K562 (cell line): ENCODE data around the gene SAPCD1. TPM values are rescaled to one million over a fixed set of nuclear protein-coding genes. Genes with fewer than 3 reads are reported as not detected.

ENCODE experiments used
- ATAC-seq: fragments of 200-7000 bp; cut with Tn5 transposase; 3 replicates; pipeline ENCODE4 v1.9.1; 2020; ENCODE audit warnings: moderate library complexity
- BruUV-seq: library from RNA; stranded (reverse); fragments of 400-500 nt; replicated peaks from 2 replicates; lab custom pipeline; 2021; lab: Mats Ljungman, UMichigan
- CTCF ChIA-PET: fragments of 300-600 bp; formaldehyde crosslinking; extraction: SDS; loops from one replicate; lab custom pipeline; 2021; ENCODE audit warnings: low intra/inter-chr PET ratio; lab: Yijun Ruan, JAX
- POLR2A ChIA-PET: fragments of 300-600, 350-650 bp; sonication (Branson Sonifier 250); formaldehyde crosslinking; extraction: SDS; loops from one replicate; lab custom pipeline; 2021; ENCODE audit warnings: antibody characterized with exemption, inconsistent platforms; lab: Yijun Ruan, JAX
- DNase-seq, 4 experiments: peaks; one replicate each; pipeline versions ENCODE4 v3.0.0 to v3.0.0-alpha.2; 2011 to 2018; ENCODE audit warnings: low spot score in 3 of 4, mixed read lengths in 3 of 4; ENCODE audit errors: extremely low read depth in 1 of 4
- FAIRE-seq: peaks from 2 replicates; lab custom pipeline; 2011; peaks lifted over from hg19 to GRCh38; lab: Jason Lieb, UNC
- H2AFZ ChIP-seq: 2 replicates; pipeline ENCODE4 v1.6.0; 2011; ENCODE audit warnings: low read depth, low read length, control low read depth, inconsistent platforms
- H3K27ac ChIP-seq: fragments of 200-600 bp; 3 replicates; pipeline ENCODE4 v1.8.0; 2011; ENCODE audit warnings: low read depth, mild to moderate bottlenecking, control low read depth, inconsistent platforms, low read length, moderate library complexity, mixed read lengths; ENCODE audit errors: extremely low read depth
- H3K27me3 ChIP-seq, 2 experiments: fragments of 300-600 bp in 1 of 2; 2 replicates in 1 of 2; 3 replicates in 1 of 2; pipeline versions ENCODE4 v1.6.0 to v1.8.0; 2011; ENCODE audit warnings: inconsistent platforms in 2 of 2, low read length in 2 of 2, mild to moderate bottlenecking in 1 of 2, mixed read lengths in 1 of 2, moderate library complexity in 1 of 2; ENCODE audit not compliant: control insufficient read depth in 2 of 2, insufficient read depth in 2 of 2
- H3K36me3 ChIP-seq: fragments of 300-600 bp; 3 replicates; pipeline ENCODE4 v1.8.0; 2011; ENCODE audit warnings: mild to moderate bottlenecking, low read length, inconsistent platforms; ENCODE audit not compliant: control insufficient read depth, insufficient read depth
- H3K4me1 ChIP-seq, 2 experiments: fragments of 200-600 bp in 1 of 2; replicated peaks in 1 of 2; 2 replicates in 1 of 2; 3 replicates in 1 of 2; pipeline versions ENCODE4 v1.5.1 to v1.8.0; 2011; ENCODE audit warnings: inconsistent platforms in 2 of 2, low read length in 2 of 2, mild to moderate bottlenecking in 1 of 2, mixed read lengths in 1 of 2, moderate library complexity in 1 of 2; ENCODE audit not compliant: control insufficient read depth in 2 of 2, insufficient read depth in 2 of 2
- H3K4me2 ChIP-seq: 2 replicates; pipeline ENCODE4 v1.6.1; 2011; ENCODE audit warnings: low read length, control low read depth, inconsistent platforms, mixed read lengths; ENCODE audit not compliant: insufficient read depth
- H3K4me3 ChIP-seq: fragments of 200-600 bp; sonication (generic), shearing (Covaris generic); 2 replicates; pipeline ENCODE4 v1.5.1; 2016; ENCODE audit warnings: control low read depth, inconsistent platforms
- H3K79me2 ChIP-seq: fragments of 200-600 bp; 3 replicates; pipeline ENCODE4 v1.8.0; 2011; ENCODE audit warnings: low read length, inconsistent platforms; ENCODE audit not compliant: control insufficient read depth, insufficient read depth
- H3K9ac ChIP-seq, 2 experiments: 2 replicates each; pipeline versions ENCODE4 v1.6.0 to v1.6.1; 2011; ENCODE audit warnings: low read depth in 2 of 2, low read length in 2 of 2, control low read depth in 1 of 2, inconsistent platforms in 1 of 2, mild to moderate bottlenecking in 1 of 2, mixed read lengths in 1 of 2; ENCODE audit not compliant: insufficient read depth in 1 of 2
- H3K9me1 ChIP-seq: one replicate; pipeline ENCODE4 v1.6.0; 2011; ENCODE audit warnings: inconsistent platforms, mild to moderate bottlenecking, low read length, moderate library complexity; ENCODE audit not compliant: control insufficient read depth, insufficient read depth
- H3K9me3 ChIP-seq: replicated peaks from 2 replicates; pipeline ENCODE4 v1.5.1; 2011; ENCODE audit warnings: low read depth, low read length, inconsistent platforms; ENCODE audit not compliant: control insufficient read depth, insufficient read depth
- H4K20me1 ChIP-seq: replicated peaks from 2 replicates; pipeline ENCODE4 v1.6.1; 2011; ENCODE audit warnings: low read length, inconsistent platforms, mixed read lengths; ENCODE audit not compliant: control insufficient read depth, insufficient read depth
- ARHGAP35 ChIP-seq: fragments of 450-650 bp; IDR thresholded peaks from 2 replicates; pipeline ENCODE4 v1.6.1; 2018; ENCODE audit not compliant: partially characterized antibody
- BCL6 ChIP-seq: fragments of 250-450 bp; sonication (Bioruptor Pico); IDR thresholded peaks from 2 replicates; pipeline ENCODE4 v1.4.0; 2020
- ELF4 ChIP-seq: fragments of 450-650 bp; formaldehyde crosslinking; IDR thresholded peaks from 2 replicates; pipeline ENCODE4 v1.4.0; 2022; ENCODE audit warnings: missing genetic modification characterization
- HDAC1 ChIP-seq, 2 experiments: fragments of 450-650 bp; IDR thresholded peaks; 2 replicates each; pipeline ENCODE4 v1.6.1; 2016 to 2017; ENCODE audit warnings: inconsistent platforms in 1 of 2, mild to moderate bottlenecking in 1 of 2, moderate library complexity in 1 of 2
- HNRNPUL1 ChIP-seq: fragments of 200-400 bp; formaldehyde crosslinking; IDR thresholded peaks from 2 replicates; pipeline ENCODE4 v1.6.1; 2017; ENCODE audit warnings: low read length
- MAFF ChIP-seq: IDR thresholded peaks from 2 replicates; pipeline ENCODE4 v1.6.1; 2012; ENCODE audit warnings: low read length, improper control_type of control experiment
- MAFK ChIP-seq: IDR thresholded peaks from 2 replicates; pipeline ENCODE4 v1.6.1; 2011; ENCODE audit warnings: low read length, improper control_type of control experiment
- NR2C1 ChIP-seq, 2 experiments: fragments of 450-650 bp; IDR thresholded peaks; 2 replicates each; pipeline ENCODE4 v1.6.1; 2017; ENCODE audit warnings: mild to moderate bottlenecking in 2 of 2, antibody characterized with exemption in 1 of 2, inconsistent platforms in 1 of 2, missing compliant biosample characterization in 1 of 2, missing genetic modification characterization in 1 of 2
- TGIF2 ChIP-seq: sonication (generic); formaldehyde crosslinking; IDR thresholded peaks from 2 replicates; pipeline ENCODE4 v1.8.1; 2022; ENCODE audit warnings: mild to moderate bottlenecking, missing genetic modification reagents, moderate library complexity
- ZFP1 ChIP-seq: fragments of 450-650 bp; formaldehyde crosslinking; IDR thresholded peaks from 2 replicates; pipeline ENCODE4 v1.4.0; 2020; ENCODE audit warnings: mild to moderate bottlenecking, mixed read lengths
- WGBS: fragments of 100-300 bp; shearing (Covaris generic); methylation state at CpG from one replicate; pipeline ENCODE4 v1.1.6; 2016; ENCODE audit warnings: low coverage, mixed read lengths; ENCODE audit not compliant: insufficient coverage; ENCODE audit errors: missing lambda C conversion rate; 5-methylcytosine and 5-hydroxymethylcytosine counted together
- in situ Hi-C: fragments of 300-500 bp; cut with MboI; formaldehyde crosslinking; loops from 4 replicates; pipeline ENCODE4 v1.15.0; 2018; ENCODE audit warnings: inconsistent platforms, mixed read lengths
- intact Hi-C: fragments of 100-400 bp; cut with micrococcal nuclease; formaldehyde crosslinking; loops from 2 replicates; pipeline ENCODE4 v1.14.2; 2022
- polyA plus RNA-seq, 8 experiments: library from polyadenylated mRNA; depleted of rRNA in 4 of 8; stranded (reverse) in 5 of 8; unstranded in 3 of 8; fragments of >200 nt; fragmentation: Nextera tagmentation in 2 of 8; fragmentation: Illumina TruSeq in 1 of 8; extraction: Ambion mirVana in 2 of 8; extraction: Trizol in 1 of 8; gene quantifications; 2 replicates each; pipeline versions ENCODE4 v1.2.1 to v1.2.3, GENCODE V29; 2011 to 2014; ENCODE audit warnings: inconsistent platforms in 1 of 8, missing spikeins in 1 of 8
- total RNA-seq, 7 experiments: library from RNA; depleted of rRNA in 6 of 7; stranded (reverse); fragments of >200 nt in 6 of 7; fragmentation: Illumina TruSeq in 2 of 7; extraction: Trizol in 2 of 7; gene quantifications; 2 replicates each; pipeline versions ENCODE4 v1.2.1 to v1.2.3, GENCODE V29; 2011 to 2021; ENCODE audit warnings: low replicate concordance in 1 of 7
- TF ChIP-seq, protein P1 (sequence below): fragments of 450-650 bp; formaldehyde crosslinking; IDR thresholded peaks from 2 replicates; pipeline ENCODE4 v1.4.0; 2022; ENCODE audit warnings: missing genetic modification characterization
- TF ChIP-seq, protein P2 (sequence below): fragments of 450-650 bp; IDR thresholded peaks from 2 replicates; pipeline ENCODE4 v1.6.1; 2017; ENCODE audit warnings: mild to moderate bottlenecking, moderate library complexity
- TF ChIP-seq, protein P3 (sequence below): fragments of 450-650 bp; IDR thresholded peaks from 2 replicates; pipeline ENCODE4 v1.6.1; 2018; ENCODE audit not compliant: partially characterized antibody
- TF ChIP-seq, protein P4 (sequence below): sonication (generic); formaldehyde crosslinking; IDR thresholded peaks from 2 replicates; pipeline ENCODE4 v1.8.0; 2022; ENCODE audit warnings: mild to moderate bottlenecking, missing genetic modification reagents

Gene SAPCD1
- total and polyA plus RNA-seq, 9 of the 15 experiments (the other 6 are each of a cell fraction or from before 2014, with no cell fraction given) = 2.6 to 30.2 (median 7.4) TPM

DNA sequence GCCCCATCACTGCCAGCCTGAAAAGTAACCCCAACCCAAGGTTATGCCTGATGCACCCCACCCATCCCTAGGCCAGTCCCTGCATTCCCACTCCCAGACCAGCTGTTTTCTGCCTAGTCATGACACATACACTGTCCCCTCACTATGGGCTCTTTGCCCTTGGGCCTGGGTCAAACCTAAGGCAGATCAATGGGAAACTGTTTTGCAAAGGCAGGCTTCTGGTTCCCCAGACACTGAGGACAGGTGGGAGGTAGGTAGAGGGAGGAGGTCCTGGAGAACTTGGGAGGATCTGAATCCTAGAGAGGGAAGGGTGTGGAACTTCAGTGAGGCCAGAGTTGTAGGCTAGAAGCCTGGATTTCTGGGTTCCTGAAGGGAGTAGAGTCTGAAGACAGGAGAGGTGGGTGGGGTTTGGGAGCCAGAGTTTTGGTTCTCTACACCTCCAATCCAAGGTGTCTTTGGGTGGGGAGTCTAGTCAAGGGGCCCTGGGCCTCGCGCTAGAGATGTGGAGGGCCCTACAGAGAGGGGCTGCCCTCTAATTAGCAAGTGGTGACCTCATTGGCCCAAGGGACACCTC lies 28.1 kb upstream of the SAPCD1 start:
- peaks cover 77% of the 10 kb centered on the region for H3K79me2 ChIP-seq
- H3K9ac ChIP-seq = peak overlapping the region; percentile 99
- WGBS = 0% methylated on average over 2 of the region's 2 CpGs
- in situ Hi-C loops (no loop called here), intact Hi-C loops (loop anchor here (2.0 to 10.0 kb wide), 3 partner anchors 44 to 240 kb away; partner anchors contain the start of genes DXO and VARS1)
- H2AFZ ChIP-seq = no peak overlapping the region
- DNase-seq (no peak), ATAC-seq (no peak), FAIRE-seq (no peak)
- peak overlapping the region; percentile 95 for H3K27ac ChIP-seq
- peaks cover 56% of the 10 kb centered on the region for H3K36me3 ChIP-seq
- H3K27me3 ChIP-seq = no peaks in the 10 kb centered on the region
- H3K9me1 ChIP-seq = no peaks in the 10 kb centered on the region
- ChIA-PET POLR2A (interaction anchor here (0.6 to 13.1 kb wide), 14 partner anchors 9 to 217 kb away, joined by 3 to 236 read pairs (median 6); partner anchors contain the start of genes ABHD16A, BAG6, C6orf47 and CSNK2B), CTCF (no interaction called here)
- H3K4me1 ChIP-seq = peaks cover 43 to 58% of the 10 kb centered on the region in 2 experiments
- H3K4me3 ChIP-seq = peak overlapping the region; percentile 77
- H3K9me3 ChIP-seq = no peaks in the 10 kb centered on the region
- peak overlapping the region; percentile 100 for H3K4me2 ChIP-seq
- peaks cover 24% of the 10 kb centered on the region for H4K20me1 ChIP-seq
- BruUV-seq = no TSS peak
- TF ChIP-seq HNRNPUL1 (0 out of 2 replicates have a peak, but pooled peaks have one; percentile 28), ZFP1 (CRISPR knock-in tag) (no peak), BCL6 (CRISPR knock-in tag) (0 out of 2 replicates have a peak, but pooled peaks have one; percentile 5), MAFF (peak; percentile 63), TGIF2 (CRISPR knock-in tag) (no peak), ARHGAP35 (peak; percentile 66), MAFK (peak; percentile 55), HDAC1 (IDR thresholded peaks at IDR 0.05) (peak in 1 of 2 experiments; percentile 2; a peak in 1 of 4 replicates), NR2C1 (IDR thresholded peaks at IDR 0.05) (no peak), NR2C1 (tag; IDR thresholded peaks at IDR 0.05) (no peak), ELF4 (CRISPR knock-in tag) (0 out of 2 replicates have a peak, but pooled peaks have one; percentile 48)
- TF ChIP-seq, protein P1, sequence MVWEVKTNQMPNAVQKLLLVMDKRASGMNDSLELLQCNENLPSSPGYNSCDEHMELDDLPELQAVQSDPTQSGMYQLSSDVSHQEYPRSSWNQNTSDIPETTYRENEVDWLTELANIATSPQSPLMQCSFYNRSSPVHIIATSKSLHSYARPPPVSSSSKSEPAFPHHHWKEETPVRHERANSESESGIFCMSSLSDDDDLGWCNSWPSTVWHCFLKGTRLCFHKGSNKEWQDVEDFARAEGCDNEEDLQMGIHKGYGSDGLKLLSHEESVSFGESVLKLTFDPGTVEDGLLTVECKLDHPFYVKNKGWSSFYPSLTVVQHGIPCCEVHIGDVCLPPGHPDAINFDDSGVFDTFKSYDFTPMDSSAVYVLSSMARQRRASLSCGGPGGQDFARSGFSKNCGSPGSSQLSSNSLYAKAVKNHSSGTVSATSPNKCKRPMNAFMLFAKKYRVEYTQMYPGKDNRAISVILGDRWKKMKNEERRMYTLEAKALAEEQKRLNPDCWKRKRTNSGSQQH (CRISPR knock-in tag) = 0 out of 2 replicates have a peak, but pooled peaks have one; percentile 21
- TF ChIP-seq, protein P2, sequence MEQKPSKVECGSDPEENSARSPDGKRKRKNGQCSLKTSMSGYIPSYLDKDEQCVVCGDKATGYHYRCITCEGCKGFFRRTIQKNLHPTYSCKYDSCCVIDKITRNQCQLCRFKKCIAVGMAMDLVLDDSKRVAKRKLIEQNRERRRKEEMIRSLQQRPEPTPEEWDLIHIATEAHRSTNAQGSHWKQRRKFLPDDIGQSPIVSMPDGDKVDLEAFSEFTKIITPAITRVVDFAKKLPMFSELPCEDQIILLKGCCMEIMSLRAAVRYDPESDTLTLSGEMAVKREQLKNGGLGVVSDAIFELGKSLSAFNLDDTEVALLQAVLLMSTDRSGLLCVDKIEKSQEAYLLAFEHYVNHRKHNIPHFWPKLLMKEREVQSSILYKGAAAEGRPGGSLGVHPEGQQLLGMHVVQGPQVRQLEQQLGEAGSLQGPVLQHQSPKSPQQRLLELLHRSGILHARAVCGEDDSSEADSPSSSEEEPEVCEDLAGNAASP = no peak
- TF ChIP-seq, protein P3, sequence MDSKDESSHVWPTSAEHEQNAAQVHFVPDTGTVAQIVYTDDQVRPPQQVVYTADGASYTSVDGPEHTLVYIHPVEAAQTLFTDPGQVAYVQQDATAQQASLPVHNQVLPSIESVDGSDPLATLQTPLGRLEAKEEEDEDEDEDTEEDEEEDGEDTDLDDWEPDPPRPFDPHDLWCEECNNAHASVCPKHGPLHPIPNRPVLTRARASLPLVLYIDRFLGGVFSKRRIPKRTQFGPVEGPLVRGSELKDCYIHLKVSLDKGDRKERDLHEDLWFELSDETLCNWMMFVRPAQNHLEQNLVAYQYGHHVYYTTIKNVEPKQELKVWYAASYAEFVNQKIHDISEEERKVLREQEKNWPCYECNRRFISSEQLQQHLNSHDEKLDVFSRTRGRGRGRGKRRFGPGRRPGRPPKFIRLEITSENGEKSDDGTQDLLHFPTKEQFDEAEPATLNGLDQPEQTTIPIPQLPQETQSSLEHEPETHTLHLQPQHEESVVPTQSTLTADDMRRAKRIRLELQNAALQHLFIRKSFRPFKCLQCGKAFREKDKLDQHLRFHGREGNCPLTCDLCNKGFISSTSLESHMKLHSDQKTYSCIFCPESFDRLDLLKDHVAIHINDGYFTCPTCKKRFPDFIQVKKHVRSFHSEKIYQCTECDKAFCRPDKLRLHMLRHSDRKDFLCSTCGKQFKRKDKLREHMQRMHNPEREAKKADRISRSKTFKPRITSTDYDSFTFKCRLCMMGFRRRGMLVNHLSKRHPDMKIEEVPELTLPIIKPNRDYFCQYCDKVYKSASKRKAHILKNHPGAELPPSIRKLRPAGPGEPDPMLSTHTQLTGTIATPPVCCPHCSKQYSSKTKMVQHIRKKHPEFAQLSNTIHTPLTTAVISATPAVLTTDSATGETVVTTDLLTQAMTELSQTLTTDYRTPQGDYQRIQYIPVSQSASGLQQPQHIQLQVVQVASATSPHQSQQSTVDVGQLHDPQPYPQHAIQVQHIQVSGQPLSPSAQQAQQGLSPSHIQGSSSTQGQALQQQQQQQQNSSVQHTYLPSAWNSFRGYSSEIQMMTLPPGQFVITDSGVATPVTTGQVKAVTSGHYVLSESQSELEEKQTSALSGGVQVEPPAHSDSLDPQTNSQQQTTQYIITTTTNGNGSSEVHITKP = no peak
- TF ChIP-seq, protein P4, sequence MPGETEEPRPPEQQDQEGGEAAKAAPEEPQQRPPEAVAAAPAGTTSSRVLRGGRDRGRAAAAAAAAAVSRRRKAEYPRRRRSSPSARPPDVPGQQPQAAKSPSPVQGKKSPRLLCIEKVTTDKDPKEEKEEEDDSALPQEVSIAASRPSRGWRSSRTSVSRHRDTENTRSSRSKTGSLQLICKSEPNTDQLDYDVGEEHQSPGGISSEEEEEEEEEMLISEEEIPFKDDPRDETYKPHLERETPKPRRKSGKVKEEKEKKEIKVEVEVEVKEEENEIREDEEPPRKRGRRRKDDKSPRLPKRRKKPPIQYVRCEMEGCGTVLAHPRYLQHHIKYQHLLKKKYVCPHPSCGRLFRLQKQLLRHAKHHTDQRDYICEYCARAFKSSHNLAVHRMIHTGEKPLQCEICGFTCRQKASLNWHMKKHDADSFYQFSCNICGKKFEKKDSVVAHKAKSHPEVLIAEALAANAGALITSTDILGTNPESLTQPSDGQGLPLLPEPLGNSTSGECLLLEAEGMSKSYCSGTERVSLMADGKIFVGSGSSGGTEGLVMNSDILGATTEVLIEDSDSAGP (CRISPR knock-in tag) = 0 out of 2 replicates have a peak, but pooled peaks have one; percentile 7
